GM12878 (cell line): Measurements from ENCODE around the gene GIT1. TPM values are rescaled to one million over a fixed set of nuclear protein-coding genes. Genes with fewer than 3 reads are reported as not detected.

Experiments
- ATAC-seq: fragments of 200-7000 bp; cut with Tn5 transposase; 3 replicates; pipeline ENCODE4 v1.9.1; 2020; ENCODE audit warnings: mild to moderate bottlenecking, moderate library complexity
- BruUV-seq: library from RNA; stranded (reverse); fragments of 400-500 nt; replicated peaks from 2 replicates; lab custom pipeline; 2021; lab: Mats Ljungman, UMichigan
- CTCF ChIA-PET: fragments of 300-600 bp; sonication (Branson Sonifier 250); formaldehyde crosslinking; extraction: SDS; loops from one replicate; lab custom pipeline; 2021; ENCODE audit warnings: inconsistent platforms; lab: Yijun Ruan, JAX
- POLR2A ChIA-PET: fragments of 350-600 bp; formaldehyde crosslinking; extraction: SDS; loops from one replicate; lab custom pipeline; 2021; ENCODE audit warnings: inconsistent platforms; lab: Charles Lee
- RAD21 ChIA-PET: fragments of 300-600 bp; sonication (Branson Sonifier 250); formaldehyde crosslinking; loops from one replicate; lab custom pipeline; 2023; ENCODE audit warnings: antibody characterized with exemption; ENCODE audit not compliant: unreplicated experiment; lab: Charles Lee
- SMC1A ChIA-PET: fragments of 300-600 bp; sonication (Branson Sonifier 250); formaldehyde crosslinking; loops from one replicate; lab custom pipeline; 2023; ENCODE audit not compliant: unreplicated experiment, uncharacterized antibody; lab: Charles Lee
- DNase-seq: peaks from one replicate; pipeline ENCODE4 v3.0.0-alpha.2; 2011; ENCODE audit warnings: low read depth, low spot score
- FAIRE-seq: peaks from 3 replicates; lab custom pipeline; 2011; peaks lifted over from hg19 to GRCh38; lab: Jason Lieb, UNC
- H2AFZ ChIP-seq: 2 replicates; pipeline ENCODE4 v1.6.0; 2011; ENCODE audit warnings: low read depth, low read length, control low read depth; ENCODE audit not compliant: control insufficient read depth
- H3K27ac ChIP-seq: 2 replicates; pipeline ENCODE4 v1.5.1; 2011; ENCODE audit warnings: control low read depth; ENCODE audit not compliant: control insufficient read depth, insufficient read depth
- H3K27me3 ChIP-seq, 2 experiments: replicated peaks in 1 of 2; 2 replicates each; pipeline versions ENCODE4 v1.6.0 to v1.6.1; 2011; ENCODE audit warnings: low read length in 1 of 2; ENCODE audit not compliant: control insufficient read depth in 2 of 2, insufficient read depth in 2 of 2
- H3K36me3 ChIP-seq, 2 experiments: 2 replicates each; pipeline ENCODE4 v1.5.1; 2011; ENCODE audit warnings: low read length in 1 of 2; ENCODE audit not compliant: control insufficient read depth in 2 of 2, insufficient read depth in 2 of 2
- H3K4me1 ChIP-seq: 2 replicates; pipeline ENCODE4 v1.6.1; 2011; ENCODE audit warnings: mild to moderate bottlenecking, low read length, moderate library complexity, mixed read lengths; ENCODE audit not compliant: control insufficient read depth, insufficient read depth
- H3K4me2 ChIP-seq: 2 replicates; pipeline ENCODE4 v1.6.0; 2011; ENCODE audit warnings: control low read depth; ENCODE audit not compliant: control insufficient read depth, insufficient read depth
- H3K4me3 ChIP-seq: fragments of 200-600 bp; sonication (generic); 2 replicates; pipeline ENCODE4 v1.5.1; 2016
- H3K79me2 ChIP-seq: 2 replicates; pipeline ENCODE4 v1.6.0; 2011; ENCODE audit warnings: low read length; ENCODE audit not compliant: control insufficient read depth, insufficient read depth
- H3K9ac ChIP-seq: 2 replicates; pipeline ENCODE4 v1.8.0; 2011; ENCODE audit warnings: low read length, control low read depth, mixed read lengths; ENCODE audit not compliant: control insufficient read depth, insufficient read depth
- H3K9me3 ChIP-seq: replicated peaks from 3 replicates; pipeline ENCODE4 v1.5.1; 2011; ENCODE audit warnings: mild to moderate bottlenecking, low read length; ENCODE audit not compliant: control insufficient read depth, insufficient read depth
- H4K20me1 ChIP-seq: 2 replicates; pipeline ENCODE4 v1.6.0; 2011; ENCODE audit not compliant: control insufficient read depth, insufficient read depth
- POLR2A ChIP-seq: IDR thresholded peaks from 2 replicates; pipeline ENCODE4 v1.6.1; 2011; ENCODE audit warnings: low read depth, mild to moderate bottlenecking, low read length
- RAD51 ChIP-seq: fragments of 450-650 bp; IDR thresholded peaks from 2 replicates; pipeline ENCODE4 v1.6.1; 2016; ENCODE audit warnings: moderate library complexity, mild to moderate bottlenecking, inconsistent platforms
- SUPT20H ChIP-seq: IDR thresholded peaks from 2 replicates; pipeline ENCODE4 v1.6.1; 2011; ENCODE audit warnings: low read depth, mild to moderate bottlenecking, low read length, moderate library complexity, borderline replicate concordance; ENCODE audit not compliant: control insufficient read depth
- WGBS: methylation state at CpG from one replicate; pipeline ENCODE4 v1.1.6; 2016; ENCODE audit warnings: low lambda C conversion rate; ENCODE audit not compliant: insufficient replicate concordance, insufficient coverage; ENCODE audit errors: missing lambda C conversion rate; 5-methylcytosine and 5-hydroxymethylcytosine counted together
- in situ Hi-C: fragments of 300-500 bp; cut with MboI; formaldehyde crosslinking; loops from 9 replicates; pipeline ENCODE4 v1.14.3; 2018; ENCODE audit warnings: mixed read lengths
- intact Hi-C: fragments of 100-400 bp; cut with micrococcal nuclease; formaldehyde crosslinking; loops from one replicate; pipeline ENCODE4 v1.14.2; 2022; ENCODE audit not compliant: unreplicated experiment
- polyA plus RNA-seq, 11 experiments: library from polyadenylated mRNA; depleted of rRNA in 4 of 11; unstranded in 6 of 11; stranded (reverse) in 5 of 11; fragments of >200 nt; fragmentation: Nextera tagmentation in 4 of 11; fragmentation: Illumina TruSeq in 1 of 11; extraction: Ambion mirVana in 4 of 11; extraction: Trizol in 1 of 11; gene quantifications; 1 replicate in 1 of 11; 2 replicates in 10 of 11; pipeline versions ENCODE4 v1.2.1 to v1.2.3, GENCODE V29; 2011 to 2016; ENCODE audit warnings: inconsistent platforms in 2 of 11, missing spikeins in 2 of 11, low read depth in 1 of 11
- total RNA-seq, 4 experiments: library from RNA; depleted of rRNA in 3 of 4; stranded (reverse); fragments of >200 nt in 3 of 4; fragmentation: Illumina TruSeq in 1 of 4; extraction: Trizol in 1 of 4; gene quantifications; 2 replicates each; pipeline versions ENCODE4 v1.2.1 to v1.2.3, GENCODE V29; 2013 to 2021
- TF ChIP-seq, protein P1 (sequence below): IDR thresholded peaks from 2 replicates; pipeline ENCODE4 v1.6.1; 2011; ENCODE audit warnings: borderline replicate concordance, low read depth, mild to moderate bottlenecking, moderate library complexity, low read length; ENCODE audit not compliant: insufficient read depth, poor library complexity, severe bottlenecking
- TF ChIP-seq, protein P2 (sequence below): fragments of 450-650 bp; IDR thresholded peaks from 2 replicates; pipeline ENCODE4 v1.6.1; 2017; ENCODE audit warnings: mild to moderate bottlenecking

The GIT1 gene
- total and polyA plus RNA-seq, 10 of the 15 experiments (the other 5 are each of a cell fraction or from before 2014, with no cell fraction given) = 0.24 to 45.3 (median 20.9) TPM

DNA sequence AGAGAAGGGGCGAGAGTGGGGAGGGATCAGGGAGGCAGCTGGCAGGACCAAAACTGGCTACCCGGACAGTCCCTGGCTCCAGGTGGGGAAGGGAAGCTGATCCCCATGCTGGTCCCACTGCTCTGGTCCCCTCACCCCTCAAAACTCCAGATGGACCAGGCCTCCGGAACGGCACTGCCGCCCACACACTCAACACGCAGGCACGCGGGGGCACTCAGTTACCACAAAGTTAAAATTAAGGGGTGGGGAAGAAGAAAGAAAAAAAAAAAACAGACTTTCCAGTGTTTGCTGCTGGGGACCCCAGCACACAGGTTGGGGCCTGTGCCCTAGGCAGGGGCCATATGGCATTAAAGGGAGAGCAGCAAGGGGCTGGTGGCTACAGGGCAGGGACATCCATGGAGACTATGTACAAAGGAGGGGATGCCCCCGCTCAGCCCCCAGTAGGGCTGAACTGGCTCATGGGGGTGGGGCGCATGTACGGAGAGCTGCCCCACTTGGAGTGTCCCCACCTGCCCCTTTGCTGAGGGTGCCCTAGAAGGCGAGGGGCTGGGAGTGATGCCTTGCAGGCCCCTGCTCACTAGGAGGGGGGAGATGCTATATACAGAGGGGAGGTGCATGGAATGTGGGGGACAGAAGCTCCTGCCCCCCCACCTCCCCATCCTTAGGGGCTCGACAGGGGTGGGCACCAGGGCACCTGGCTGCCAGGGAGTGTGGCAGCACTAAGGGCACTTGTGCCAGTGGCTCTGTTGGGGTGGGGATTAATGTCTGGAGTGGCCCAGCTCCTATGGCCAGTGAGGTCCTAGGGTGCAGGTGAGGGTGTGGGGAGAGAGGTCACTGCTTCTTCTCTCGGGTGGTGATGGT, 15.3 kb downstream of the GIT1 start:
- FAIRE-seq (no peak), DNase-seq (no peak), ATAC-seq (no peak)
- Histone ChIP-seq H3K4me2 (no peak overlapping the region), H3K79me2 (no peaks in the 10 kb centered on the region), H2AFZ (no peak overlapping the region), H3K27me3 (no peaks in the 10 kb centered on the region), H3K4me3 (no peak overlapping the region), H4K20me1 (no peaks in the 10 kb centered on the region), H3K9ac (no peak overlapping the region), H3K9me3 (no peaks in the 10 kb centered on the region), H3K4me1 (0 out of 2 replicates have a peak, but pooled peaks cover 4% of the 10 kb centered on the region), H3K27ac (no peak overlapping the region), H3K36me3 (peaks cover 0 to 18% of the 10 kb centered on the region in 2 experiments; a peak in 2 of 4 replicates)
- RAD21 ChIA-PET = interaction anchor here (1.0 to 3.1 kb wide), 3 partner anchors 141 to 204 kb away, joined by 3 to 21 read pairs (median 4); no protein-coding TSS in a partner anchor
- CTCF ChIA-PET = interaction anchor here (0.8 to 6.2 kb wide), 12 partner anchors 13 to 358 kb away, joined by 3 to 57 read pairs (median 3); partner anchors contain the start of gene ANKRD13B
- intact Hi-C loops (no loop called here), in situ Hi-C loops (no loop called here)
- no TSS peak for BruUV-seq
- POLR2A ChIA-PET = no interaction called here
- WGBS = 89% methylated on average over 13 of the region's 14 CpGs
- SMC1A ChIA-PET = no interaction called here
- TF ChIP-seq, protein P1, sequence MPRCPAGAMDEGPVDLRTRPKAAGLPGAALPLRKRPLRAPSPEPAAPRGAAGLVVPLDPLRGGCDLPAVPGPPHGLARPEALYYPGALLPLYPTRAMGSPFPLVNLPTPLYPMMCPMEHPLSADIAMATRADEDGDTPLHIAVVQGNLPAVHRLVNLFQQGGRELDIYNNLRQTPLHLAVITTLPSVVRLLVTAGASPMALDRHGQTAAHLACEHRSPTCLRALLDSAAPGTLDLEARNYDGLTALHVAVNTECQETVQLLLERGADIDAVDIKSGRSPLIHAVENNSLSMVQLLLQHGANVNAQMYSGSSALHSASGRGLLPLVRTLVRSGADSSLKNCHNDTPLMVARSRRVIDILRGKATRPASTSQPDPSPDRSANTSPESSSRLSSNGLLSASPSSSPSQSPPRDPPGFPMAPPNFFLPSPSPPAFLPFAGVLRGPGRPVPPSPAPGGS = no peak
- TF ChIP-seq RAD51 (no peak), SUPT20H (no peak), POLR2A (peak; percentile 32; the same call in 1 of the 2 replicates)
- TF ChIP-seq, protein P2, sequence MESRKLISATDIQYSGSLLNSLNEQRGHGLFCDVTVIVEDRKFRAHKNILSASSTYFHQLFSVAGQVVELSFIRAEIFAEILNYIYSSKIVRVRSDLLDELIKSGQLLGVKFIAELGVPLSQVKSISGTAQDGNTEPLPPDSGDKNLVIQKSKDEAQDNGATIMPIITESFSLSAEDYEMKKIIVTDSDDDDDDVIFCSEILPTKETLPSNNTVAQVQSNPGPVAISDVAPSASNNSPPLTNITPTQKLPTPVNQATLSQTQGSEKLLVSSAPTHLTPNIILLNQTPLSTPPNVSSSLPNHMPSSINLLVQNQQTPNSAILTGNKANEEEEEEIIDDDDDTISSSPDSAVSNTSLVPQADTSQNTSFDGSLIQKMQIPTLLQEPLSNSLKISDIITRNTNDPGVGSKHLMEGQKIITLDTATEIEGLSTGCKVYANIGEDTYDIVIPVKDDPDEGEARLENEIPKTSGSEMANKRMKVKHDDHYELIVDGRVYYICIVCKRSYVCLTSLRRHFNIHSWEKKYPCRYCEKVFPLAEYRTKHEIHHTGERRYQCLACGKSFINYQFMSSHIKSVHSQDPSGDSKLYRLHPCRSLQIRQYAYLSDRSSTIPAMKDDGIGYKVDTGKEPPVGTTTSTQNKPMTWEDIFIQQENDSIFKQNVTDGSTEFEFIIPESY = no peak
